Panc1 (cell line): ENCODE results near the gene GNAI2.

Experiments used
- CTCF ChIP-seq: fragments of 450-650 bp; IDR thresholded peaks from 2 replicates; pipeline ENCODE4 v1.5.1; 2017; ENCODE audit warnings: mild to moderate bottlenecking
- POLR2AphosphoS5 ChIP-seq: IDR thresholded peaks from 2 replicates; pipeline ENCODE4 v1.6.1; 2012; ENCODE audit warnings: mild to moderate bottlenecking, low read depth, low read length, moderate library complexity
- REST ChIP-seq, 2 experiments: IDR thresholded peaks; 2 replicates each; pipeline ENCODE4 v1.6.1; 2011 to 2012; ENCODE audit warnings: low read depth in 2 of 2, control low read depth in 1 of 2, low read length in 1 of 2, mild to moderate bottlenecking in 1 of 2, moderate library complexity in 1 of 2; ENCODE audit not compliant: insufficient read depth in 1 of 2
- SIN3A ChIP-seq: IDR thresholded peaks from 2 replicates; pipeline ENCODE4 v1.6.1; 2012; ENCODE audit warnings: low read depth, mild to moderate bottlenecking, low read length, moderate library complexity, borderline replicate concordance; ENCODE audit not compliant: insufficient read depth
- TCF7L2 ChIP-seq: IDR thresholded peaks from 2 replicates; pipeline ENCODE4 v1.6.1; 2011; ENCODE audit warnings: mild to moderate bottlenecking, low read depth, low read length, inconsistent platforms

GRCh38 chr3:50267280-50267913, 31.4 kb downstream of the GNAI2 start:
- no peak for TF ChIP-seq CTCF
- TF ChIP-seq TCF7L2 = no peak
- TF ChIP-seq SIN3A = no peak
- TF ChIP-seq POLR2AphosphoS5 = no peak
- no peak for TF ChIP-seq REST (IDR thresholded peaks at IDR 0.05; ENCODE audit: insufficient read depth in 1 of 2, low read depth in 2 of 2, low read length in 1 of 2)
